GM12878 (cell line): Measurements from ENCODE around the gene TNFAIP3. TPM values are rescaled to one million over a fixed set of nuclear protein-coding genes. Genes with fewer than 3 reads are reported as not detected.

Experiments used
- BMI1 ChIP-seq: fragments of 450-650 bp; IDR thresholded peaks from 2 replicates; pipeline ENCODE4 v1.6.1; 2016; ENCODE audit warnings: mild to moderate bottlenecking, moderate library complexity, borderline replicate concordance
- CHD2 ChIP-seq: IDR thresholded peaks from 2 replicates; pipeline ENCODE4 v1.6.1; 2011; ENCODE audit warnings: low read depth, low read length, improper control_type of control experiment, borderline replicate concordance
- CUX1 ChIP-seq: IDR thresholded peaks from 2 replicates; pipeline ENCODE4 v1.6.1; 2012; ENCODE audit warnings: improper control_type of control experiment, low read depth, low read length; ENCODE audit not compliant: insufficient replicate concordance
- EP300 ChIP-seq, 2 experiments: fragments of 150-350 bp in 1 of 2; IDR thresholded peaks; 2 replicates each; pipeline ENCODE4 v1.6.1; 2011 to 2012; ENCODE audit warnings: low read depth in 2 of 2, low read length in 2 of 2, borderline replicate concordance in 1 of 2, improper control_type of control experiment in 1 of 2, inconsistent platforms in 1 of 2; ENCODE audit not compliant: control insufficient read depth in 1 of 2
- FOXM1 ChIP-seq: IDR thresholded peaks from 2 replicates; pipeline ENCODE4 v1.6.1; 2012; ENCODE audit warnings: low read depth, mild to moderate bottlenecking, inconsistent platforms, low read length, moderate library complexity
- KAT2A ChIP-seq: conservative IDR thresholded peaks from 2 replicates; pipeline ENCODE4 v1.6.1; 2011; ENCODE audit warnings: low read depth, low read length; ENCODE audit not compliant: control insufficient read depth
- MLLT1 ChIP-seq: fragments of 450-650 bp; IDR thresholded peaks from 2 replicates; pipeline ENCODE4 v1.6.1; 2016; ENCODE audit warnings: mild to moderate bottlenecking
- POU2F2 ChIP-seq: IDR thresholded peaks from 3 replicates; pipeline ENCODE4 v1.6.1; 2011; ENCODE audit warnings: low read depth, mild to moderate bottlenecking, low read length, borderline replicate concordance
- RFX5 ChIP-seq: IDR thresholded peaks from 2 replicates; pipeline ENCODE4 v1.6.1; 2011; ENCODE audit warnings: low read depth, low read length, improper control_type of control experiment
- RUNX3 ChIP-seq: IDR thresholded peaks from 2 replicates; pipeline ENCODE4 v1.6.1; 2012; ENCODE audit warnings: low read length, inconsistent platforms
- SIN3A ChIP-seq: IDR thresholded peaks from 2 replicates; pipeline ENCODE4 v1.6.1; 2012; ENCODE audit warnings: low read depth, low read length, improper control_type of control experiment
- SMC3 ChIP-seq: IDR thresholded peaks from 2 replicates; pipeline ENCODE4 v1.6.1; 2011; ENCODE audit warnings: low read length, improper control_type of control experiment, borderline replicate concordance
- SRF ChIP-seq, 2 experiments: IDR thresholded peaks; 2 replicates each; pipeline ENCODE4 v1.6.1; 2011; ENCODE audit warnings: low read depth in 2 of 2, low read length in 2 of 2, mild to moderate bottlenecking in 1 of 2, moderate library complexity in 1 of 2
- SUZ12 ChIP-seq: fragments of 200-600 bp; sonication (generic); IDR thresholded peaks from one replicate; pipeline ENCODE4 v1.6.1; 2018; ENCODE audit warnings: antibody characterized with exemption, mild to moderate bottlenecking; ENCODE audit not compliant: unreplicated experiment
- TAF1 ChIP-seq: IDR thresholded peaks from 2 replicates; pipeline ENCODE4 v1.6.1; 2011; ENCODE audit warnings: mild to moderate bottlenecking, low read depth, low read length, borderline replicate concordance
- WRNIP1 ChIP-seq: IDR thresholded peaks from 2 replicates; pipeline ENCODE4 v1.6.1; 2011; ENCODE audit warnings: low read depth, low read length, improper control_type of control experiment, borderline replicate concordance
- ZBED1 ChIP-seq: IDR thresholded peaks from 2 replicates; pipeline ENCODE4 v1.6.1; 2016; ENCODE audit warnings: borderline replicate concordance
- ZNF207 ChIP-seq: fragments of 450-650 bp; IDR thresholded peaks from 2 replicates; pipeline ENCODE4 v1.6.1; 2014; ENCODE audit warnings: antibody characterized with exemption, mild to moderate bottlenecking, borderline replicate concordance
- ZNF622 ChIP-seq: fragments of 450-650 bp; IDR thresholded peaks from 2 replicates; pipeline ENCODE4 v1.6.1; 2017; ENCODE audit warnings: mild to moderate bottlenecking, inconsistent platforms
- ZSCAN29 ChIP-seq: fragments of 450-650 bp; IDR thresholded peaks from 2 replicates; pipeline ENCODE4 v1.6.1; 2017; ENCODE audit warnings: mild to moderate bottlenecking, moderate library complexity
- polyA plus RNA-seq, 11 experiments: library from polyadenylated mRNA; depleted of rRNA in 4 of 11; unstranded in 6 of 11; stranded (reverse) in 5 of 11; fragments of >200 nt; fragmentation: Nextera tagmentation in 4 of 11; fragmentation: Illumina TruSeq in 1 of 11; extraction: Ambion mirVana in 4 of 11; extraction: Trizol in 1 of 11; gene quantifications; 1 replicate in 1 of 11; 2 replicates in 10 of 11; pipeline versions ENCODE4 v1.2.1 to v1.2.3, GENCODE V29; 2011 to 2016; ENCODE audit warnings: inconsistent platforms in 2 of 11, missing spikeins in 2 of 11, low read depth in 1 of 11
- total RNA-seq, 4 experiments: library from RNA; depleted of rRNA in 3 of 4; stranded (reverse); fragments of >200 nt in 3 of 4; fragmentation: Illumina TruSeq in 1 of 4; extraction: Trizol in 1 of 4; gene quantifications; 2 replicates each; pipeline versions ENCODE4 v1.2.1 to v1.2.3, GENCODE V29; 2013 to 2021
- TF ChIP-seq, protein P1 (sequence below): fragments of 450-650 bp; conservative IDR thresholded peaks from 2 replicates; pipeline ENCODE4 v1.6.1; 2017; ENCODE audit warnings: mild to moderate bottlenecking, moderate library complexity

TNFAIP3 gene
- total and polyA plus RNA-seq, 10 of the 15 experiments (the other 5 are each of a cell fraction or from before 2014, with no cell fraction given), result 18.0 to 350 (median 127) TPM

GRCh38 chr6:137866914-137867684 is at the start of gene TNFAIP3 (continued):
- TF ChIP-seq POU2F2 (peak; percentile 92), SUZ12 (no peak), KAT2A (no peak), RFX5 (no peak), ZNF207 (0 out of 2 replicates have a peak, but pooled peaks have one; percentile 29), SRF (IDR thresholded peaks at IDR 0.05; ENCODE audit: low read depth in 2 of 2, low read length in 2 of 2) (peak in 1 of 2 experiments; percentile 4; a peak in 1 of 4 replicates), TAF1 (peak; percentile 95), CHD2 (no peak), CUX1 (peak; percentile 27), ZSCAN29 (peak; percentile 89), FOXM1 (no peak; the same call in none of the 2 replicates), SIN3A (no peak; the same call in 1 of the 2 replicates), MLLT1 (peak; percentile 81), SMC3 (peak; percentile 86), ZBED1 (peak; percentile 86; the same call in 1 of the 2 replicates), ZNF622 (no peak), EP300 (IDR thresholded peaks at IDR 0.05; ENCODE audit: borderline replicate concordance in 1 of 2, control insufficient read depth in 1 of 2, low read depth in 2 of 2, low read length in 2 of 2) (peak; percentile 64 to 90), WRNIP1 (no peak), BMI1 (no peak), RUNX3 (peak; percentile 41; the same call in 1 of the 2 replicates)
- TF ChIP-seq, protein P1, sequence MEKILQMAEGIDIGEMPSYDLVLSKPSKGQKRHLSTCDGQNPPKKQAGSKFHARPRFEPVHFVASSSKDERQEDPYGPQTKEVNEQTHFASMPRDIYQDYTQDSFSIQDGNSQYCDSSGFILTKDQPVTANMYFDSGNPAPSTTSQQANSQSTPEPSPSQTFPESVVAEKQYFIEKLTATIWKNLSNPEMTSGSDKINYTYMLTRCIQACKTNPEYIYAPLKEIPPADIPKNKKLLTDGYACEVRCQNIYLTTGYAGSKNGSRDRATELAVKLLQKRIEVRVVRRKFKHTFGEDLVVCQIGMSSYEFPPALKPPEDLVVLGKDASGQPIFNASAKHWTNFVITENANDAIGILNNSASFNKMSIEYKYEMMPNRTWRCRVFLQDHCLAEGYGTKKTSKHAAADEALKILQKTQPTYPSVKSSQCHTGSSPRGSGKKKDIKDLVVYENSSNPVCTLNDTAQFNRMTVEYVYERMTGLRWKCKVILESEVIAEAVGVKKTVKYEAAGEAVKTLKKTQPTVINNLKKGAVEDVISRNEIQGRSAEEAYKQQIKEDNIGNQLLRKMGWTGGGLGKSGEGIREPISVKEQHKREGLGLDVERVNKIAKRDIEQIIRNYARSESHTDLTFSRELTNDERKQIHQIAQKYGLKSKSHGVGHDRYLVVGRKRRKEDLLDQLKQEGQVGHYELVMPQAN, result peak; percentile 83
